ENCODE results near the gene MSL2. TPM values are rescaled to one million over a fixed set of nuclear protein-coding genes. Genes with fewer than 3 reads are reported as not detected.
"Not testable (repeated sequence)": the region's sequence is repeated elsewhere in the genome, so short reads cannot be mapped to it uniquely, and the experiment has no call there.

The MSL2 gene
- polyA plus RNA-seq, 1 donor = 29.3 TPM

GRCh38 chr3:136122006-136122405, 74.1 kb downstream of the MSL2 start:
- 100% methylated on average over 1 of the region's 4 CpGs for whole genome bisulfite sequencing (ENCODE audit: insufficient coverage, low lambda C conversion rate)
- H3K36me3 ChIP-seq (ENCODE audit: control insufficient read depth, insufficient read depth, low read length) = no peaks in the 10 kb centered on the region
- no peak for DNase-seq
- no peak overlapping the region for H3K27ac ChIP-seq (ENCODE audit: low read length)
- H3K27me3 ChIP-seq (ENCODE audit: control insufficient read depth, insufficient read depth, low read length) = no peaks in the 10 kb centered on the region
- no peaks in the 10 kb centered on the region for H3K9me3 ChIP-seq (ENCODE audit: control insufficient read depth, low read depth, low read length)
- H3K4me3 ChIP-seq (ENCODE audit: low read length) = no peak overlapping the region
- H3K4me1 ChIP-seq (ENCODE audit: control insufficient read depth, insufficient read depth, low read length) = no peaks in the 10 kb centered on the region

- Histone ChIP-seq H3K27ac (ENCODE audit: low read length) (no peak overlapping the region), H3K9me3 (ENCODE audit: control insufficient read depth, low read depth, low read length) (no peaks in the 10 kb centered on the region), H3K4me1 (ENCODE audit: control insufficient read depth, insufficient read depth, low read length) (no peaks in the 10 kb centered on the region), H3K27me3 (ENCODE audit: control insufficient read depth, insufficient read depth, low read length) (no peaks in the 10 kb centered on the region), H3K4me3 (ENCODE audit: low read length) (no peak overlapping the region), H3K36me3 (ENCODE audit: control insufficient read depth, insufficient read depth, low read length) (no peaks in the 10 kb centered on the region)
- 97% methylated on average over 4 of the region's 8 CpGs for WGBS (ENCODE audit: insufficient coverage, low lambda C conversion rate)
- DNase-seq = no peak
Measured at GRCh38 chr3:136120373-136121348, 75.5 kb downstream of the MSL2 start.

GRCh38 chr3:136119783-136120182, 76.4 kb downstream of the MSL2 start:
- H3K36me3 ChIP-seq (ENCODE audit: control insufficient read depth, insufficient read depth, low read length); DNase-seq; H3K9me3 ChIP-seq (ENCODE audit: control insufficient read depth, low read depth, low read length); H3K27ac ChIP-seq (ENCODE audit: low read length); H3K4me1 ChIP-seq (ENCODE audit: control insufficient read depth, insufficient read depth, low read length); H3K27me3 ChIP-seq (ENCODE audit: control insufficient read depth, insufficient read depth, low read length); H3K4me3 ChIP-seq (ENCODE audit: low read length): not testable (repeated sequence)
- no CpG with 5 or more reads among the region's 5 CpGs for WGBS (ENCODE audit: insufficient coverage, low lambda C conversion rate)

- 100% methylated on average over 1 of the region's 1 CpG for WGBS (ENCODE audit: insufficient coverage, low lambda C conversion rate)
- H3K27ac ChIP-seq (ENCODE audit: low read length); H3K36me3 ChIP-seq (ENCODE audit: control insufficient read depth, insufficient read depth, low read length); H3K4me1 ChIP-seq (ENCODE audit: control insufficient read depth, insufficient read depth, low read length); H3K9me3 ChIP-seq (ENCODE audit: control insufficient read depth, low read depth, low read length); DNase-seq; H3K27me3 ChIP-seq (ENCODE audit: control insufficient read depth, insufficient read depth, low read length); H3K4me3 ChIP-seq (ENCODE audit: low read length): not testable (repeated sequence)
Measured at GRCh38 chr3:136119332-136119731, 76.8 kb downstream of the MSL2 start.

GRCh38 chr3:136114421-136114820, 81.7 kb downstream of the MSL2 start:
- Histone ChIP-seq H3K4me1 (ENCODE audit: control insufficient read depth, insufficient read depth, low read length) (no peaks in the 10 kb centered on the region), H3K27me3 (ENCODE audit: control insufficient read depth, insufficient read depth, low read length) (no peaks in the 10 kb centered on the region), H3K9me3 (ENCODE audit: control insufficient read depth, low read depth, low read length) (peaks cover 10% of the 10 kb centered on the region), H3K4me3 (ENCODE audit: low read length) (no peak overlapping the region), H3K36me3 (ENCODE audit: control insufficient read depth, insufficient read depth, low read length) (no peaks in the 10 kb centered on the region), H3K27ac (ENCODE audit: low read length) (no peak overlapping the region)
- no peak for DNase-seq
- no CpG with 5 or more reads among the region's 2 CpGs for WGBS (ENCODE audit: insufficient coverage, low lambda C conversion rate)

- H3K9me3 ChIP-seq (ENCODE audit: control insufficient read depth, low read depth, low read length) = peaks cover 10% of the 10 kb centered on the region
- DNase-seq = no peak
- no peaks in the 10 kb centered on the region for H3K27me3 ChIP-seq (ENCODE audit: control insufficient read depth, insufficient read depth, low read length)
- H3K36me3 ChIP-seq (ENCODE audit: control insufficient read depth, insufficient read depth, low read length) = no peaks in the 10 kb centered on the region
- no peak overlapping the region for H3K4me3 ChIP-seq (ENCODE audit: low read length)
- 100% methylated on average over 1 of the region's 2 CpGs for WGBS (ENCODE audit: insufficient coverage, low lambda C conversion rate)
- H3K27ac ChIP-seq (ENCODE audit: low read length) = no peak overlapping the region
- no peaks in the 10 kb centered on the region for H3K4me1 ChIP-seq (ENCODE audit: control insufficient read depth, insufficient read depth, low read length)
Measured at GRCh38 chr3:136110481-136110880, 85.7 kb downstream of the MSL2 start.

- no CpG with 5 or more reads among the region's 1 CpG for WGBS (ENCODE audit: insufficient coverage, low lambda C conversion rate)
- no peak overlapping the region for H3K27ac ChIP-seq (ENCODE audit: low read length)
- no peak for DNase-seq
- peaks cover 10% of the 10 kb centered on the region for H3K9me3 ChIP-seq (ENCODE audit: control insufficient read depth, low read depth, low read length)
- H3K4me3 ChIP-seq (ENCODE audit: low read length) = no peak overlapping the region
- no peaks in the 10 kb centered on the region for H3K4me1 ChIP-seq (ENCODE audit: control insufficient read depth, insufficient read depth, low read length)
- no peaks in the 10 kb centered on the region for H3K27me3 ChIP-seq (ENCODE audit: control insufficient read depth, insufficient read depth, low read length)
- no peaks in the 10 kb centered on the region for H3K36me3 ChIP-seq (ENCODE audit: control insufficient read depth, insufficient read depth, low read length)
Measured at GRCh38 chr3:136109499-136109898, 86.6 kb downstream of the MSL2 start.

- no peak overlapping the region for H3K4me3 ChIP-seq (ENCODE audit: low read length)
- no peaks in the 10 kb centered on the region for H3K4me1 ChIP-seq (ENCODE audit: control insufficient read depth, insufficient read depth, low read length)
- 80% methylated on average over 1 of the region's 6 CpGs for WGBS (ENCODE audit: insufficient coverage, low lambda C conversion rate)
- H3K9me3 ChIP-seq (ENCODE audit: control insufficient read depth, low read depth, low read length) = no peaks in the 10 kb centered on the region
- H3K27ac ChIP-seq (ENCODE audit: low read length) = no peak overlapping the region
- no peak for DNase-seq
- peaks cover 6% of the 10 kb centered on the region for H3K36me3 ChIP-seq (ENCODE audit: control insufficient read depth, insufficient read depth, low read length)
- no peaks in the 10 kb centered on the region for H3K27me3 ChIP-seq (ENCODE audit: control insufficient read depth, insufficient read depth, low read length)
Measured at GRCh38 chr3:136106101-136106500, 90.0 kb downstream of the MSL2 start.

- Histone ChIP-seq H3K27me3 (ENCODE audit: control insufficient read depth, insufficient read depth, low read length) (no peaks in the 10 kb centered on the region), H3K27ac (ENCODE audit: low read length) (no peak overlapping the region), H3K4me1 (ENCODE audit: control insufficient read depth, insufficient read depth, low read length) (no peaks in the 10 kb centered on the region), H3K9me3 (ENCODE audit: control insufficient read depth, low read depth, low read length) (no peaks in the 10 kb centered on the region), H3K36me3 (ENCODE audit: control insufficient read depth, insufficient read depth, low read length) (peaks cover 6% of the 10 kb centered on the region), H3K4me3 (ENCODE audit: low read length) (no peak overlapping the region)
- no peak for DNase-seq
- 83% methylated on average over 1 of the region's 4 CpGs for WGBS (ENCODE audit: insufficient coverage, low lambda C conversion rate)
Measured at GRCh38 chr3:136105044-136105443, 91.1 kb downstream of the MSL2 start.

Measured in large intestine (tissue), 3 donors.